ENCODE data around the gene DNM2. TPM values are rescaled to one million over a fixed set of nuclear protein-coding genes. Genes with fewer than 3 reads are reported as not detected.
"Not testable (repeated sequence)": the region's sequence is repeated elsewhere in the genome, so short reads cannot be mapped to it uniquely, and the experiment has no call there.

DNM2 gene
- total and polyA plus RNA-seq, 5 donors from 2014 or later, result 61.8 to 269 (median 63.1) TPM

- Histone ChIP-seq H3K9me3 (ENCODE audit: control insufficient read depth in 2 of 2, low read length in 2 of 2) (no peaks in the 10 kb centered on the region), H3K27ac (ENCODE audit: insufficient read depth, low read length, poor library complexity, severe bottlenecking) (no peak overlapping the region), H3K4me1 (ENCODE audit: control insufficient read depth, insufficient read depth, low read length, poor library complexity, severe bottlenecking) (peaks cover 7% of the 10 kb centered on the region), H3K4me3 (ENCODE audit: low read depth, low read length) (no peak overlapping the region), H3K36me3 (ENCODE audit: control insufficient read depth, insufficient read depth, low read length) (no peaks in the 10 kb centered on the region), H3K27me3 (ENCODE audit: control insufficient read depth, insufficient read depth, low read length) (no peaks in the 10 kb centered on the region)
- peak overlapping the region in 2 of 3 donors; percentile 15 to 36 for H3K27ac Mint-ChIP-seq
- H3K27me3 Mint-ChIP-seq, result no peaks in the 10 kb centered on the region
- peak; percentile 68 to 79 (median 69) for DNase-seq
- no peaks in the 10 kb centered on the region for H3K36me3 Mint-ChIP-seq
- H3K9me3 Mint-ChIP-seq, result no peaks in the 10 kb centered on the region
- peak overlapping the region in 3 of 4 donors; percentile 1 to 78 (median 40) for H3K4me3 Mint-ChIP-seq
- peaks cover 6 to 27% (median 16%) of the 10 kb centered on the region in 4 donors for H3K4me1 Mint-ChIP-seq
- peak; percentile 61 to 72 for ATAC-seq (ENCODE audit: low read depth in 2 of 2)
These were observed 146.6 kb downstream of the DNM2 start for GRCh38 chr19:10864538-10864899.

GRCh38 chr19:10866495-10866894, 148.6 kb downstream of the DNM2 start:
- no peaks in the 10 kb centered on the region for H3K27me3 Mint-ChIP-seq
- Histone ChIP-seq H3K36me3 (ENCODE audit: control insufficient read depth, insufficient read depth, low read length) (no peaks in the 10 kb centered on the region), H3K9me3 (ENCODE audit: control insufficient read depth in 2 of 2, low read length in 2 of 2) (no peaks in the 10 kb centered on the region), H3K27ac (ENCODE audit: insufficient read depth, low read length, poor library complexity, severe bottlenecking) (no peak overlapping the region), H3K4me3 (ENCODE audit: low read depth, low read length) (no peak overlapping the region), H3K27me3 (ENCODE audit: control insufficient read depth, insufficient read depth, low read length) (no peaks in the 10 kb centered on the region), H3K4me1 (ENCODE audit: control insufficient read depth, insufficient read depth, low read length, poor library complexity, severe bottlenecking) (peaks cover 12% of the 10 kb centered on the region)
- no peaks in the 10 kb centered on the region for H3K9me3 Mint-ChIP-seq
- H3K27ac Mint-ChIP-seq, result no peak overlapping the region
- H3K4me1 Mint-ChIP-seq, result peaks cover 6 to 36% (median 16%) of the 10 kb centered on the region in 4 donors
- ATAC-seq (ENCODE audit: low read depth in 2 of 2), result no peak
- no peak overlapping the region for H3K4me3 Mint-ChIP-seq
- no peaks in the 10 kb centered on the region for H3K36me3 Mint-ChIP-seq
- DNase-seq, result no peak

DNA sequence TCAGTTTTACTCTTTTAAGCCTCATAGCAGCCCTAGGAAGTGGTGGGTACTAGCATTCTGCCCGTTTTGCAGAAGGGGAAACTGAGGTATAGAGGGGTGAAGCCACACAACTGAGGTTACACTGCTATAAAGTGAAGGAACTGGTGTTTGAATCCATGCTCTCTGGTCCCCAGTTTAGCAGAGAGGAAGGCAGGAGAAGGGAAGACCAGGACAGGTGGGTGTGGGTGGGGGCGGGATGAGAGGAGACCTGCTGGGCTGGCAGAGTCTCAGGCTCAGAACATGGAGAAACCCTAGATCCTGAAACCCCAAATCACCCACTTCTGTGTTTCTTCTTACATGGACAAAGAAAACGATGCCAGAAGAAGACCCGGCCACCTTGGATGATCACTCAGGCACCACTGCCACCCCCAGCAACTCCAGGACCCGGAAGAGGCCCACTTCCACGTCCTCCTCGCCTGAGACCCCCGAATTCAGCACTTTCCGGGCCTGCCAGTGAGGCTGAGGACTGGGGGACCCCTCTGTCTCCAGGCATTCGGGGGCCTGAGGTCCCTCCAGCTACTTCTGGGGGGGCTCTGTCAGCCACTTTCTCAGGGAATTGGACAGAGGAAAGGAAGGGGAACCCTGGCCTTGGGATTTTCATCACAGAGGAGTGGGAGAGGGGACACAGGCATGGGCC, 151.1 kb downstream of the DNM2 start:
- H3K36me3 Mint-ChIP-seq, result no peaks in the 10 kb centered on the region
- peak overlapping the region in 2 of 4 donors; percentile 56 to 65 for H3K4me3 Mint-ChIP-seq
- no peak for DNase-seq
- H3K36me3 ChIP-seq (ENCODE audit: control insufficient read depth, insufficient read depth, low read length), result no peaks in the 10 kb centered on the region
- peaks cover 24% of the 10 kb centered on the region for H3K4me1 ChIP-seq (ENCODE audit: control insufficient read depth, insufficient read depth, low read length, poor library complexity, severe bottlenecking)
- no peaks in the 10 kb centered on the region for H3K9me3 Mint-ChIP-seq
- H3K27me3 ChIP-seq (ENCODE audit: control insufficient read depth, insufficient read depth, low read length), result no peaks in the 10 kb centered on the region
- peaks cover 8 to 42% (median 26%) of the 10 kb centered on the region in 4 donors for H3K4me1 Mint-ChIP-seq
- H3K27ac ChIP-seq (ENCODE audit: insufficient read depth, low read length, poor library complexity, severe bottlenecking), result no peak overlapping the region
- peaks cover 5% of the 10 kb centered on the region for H3K27me3 Mint-ChIP-seq
- H3K4me3 ChIP-seq (ENCODE audit: low read depth, low read length), result no peak overlapping the region
- ATAC-seq (ENCODE audit: low read depth in 2 of 2), result no peak
- H3K9me3 ChIP-seq (ENCODE audit: control insufficient read depth in 2 of 2, low read length in 2 of 2), result no peaks in the 10 kb centered on the region
- peak overlapping the region in 1 of 3 donors; percentile 73 for H3K27ac Mint-ChIP-seq

GRCh38 chr19:10869872-10870311, 152.0 kb downstream of the DNM2 start:
- Mint-ChIP-seq H3K27ac (peak overlapping the region in 1 of 3 donors; percentile 88), H3K4me1 (peaks cover 3 to 38% (median 21%) of the 10 kb centered on the region in 4 donors), H3K4me3 (peak overlapping the region; percentile 83 to 87 (median 84))
- H3K4me1 ChIP-seq (ENCODE audit: control insufficient read depth, insufficient read depth, low read length, poor library complexity, severe bottlenecking), result peaks cover 17% of the 10 kb centered on the region
- H3K27me3 ChIP-seq (ENCODE audit: control insufficient read depth, insufficient read depth, low read length); H3K9me3 ChIP-seq (ENCODE audit: control insufficient read depth in 2 of 2, low read length in 2 of 2); ATAC-seq (ENCODE audit: low read depth in 2 of 2); H3K9me3 Mint-ChIP-seq; H3K36me3 Mint-ChIP-seq; H3K27me3 Mint-ChIP-seq; H3K4me3 ChIP-seq (ENCODE audit: low read depth, low read length); H3K27ac ChIP-seq (ENCODE audit: insufficient read depth, low read length, poor library complexity, severe bottlenecking); DNase-seq; H3K36me3 ChIP-seq (ENCODE audit: control insufficient read depth, insufficient read depth, low read length): not testable (repeated sequence)

DNA sequence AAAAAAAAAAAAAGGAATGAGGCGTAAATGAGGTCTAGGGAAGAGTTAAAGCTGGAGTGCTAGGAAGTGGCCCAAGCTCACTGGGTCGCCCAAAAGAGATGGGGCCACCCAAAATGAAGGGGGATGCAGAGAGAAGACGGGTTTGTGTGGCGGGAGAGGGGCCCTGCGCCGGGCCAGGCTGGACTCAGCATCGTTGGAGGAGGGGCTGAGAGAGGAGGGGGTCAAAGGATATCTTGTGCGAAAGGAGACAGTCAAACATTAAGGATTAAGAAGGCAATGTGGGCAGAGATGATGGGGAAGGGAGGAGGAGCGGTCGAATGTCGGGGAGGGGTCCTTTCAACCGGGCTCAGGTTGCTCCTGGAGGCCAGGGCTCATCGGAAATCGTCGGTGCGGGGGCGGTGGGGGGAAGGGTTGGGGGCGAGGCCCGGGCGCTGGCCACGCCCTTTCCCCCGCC, 152.6 kb downstream of the DNM2 start:
- DNase-seq (no peak), ATAC-seq (ENCODE audit: low read depth in 2 of 2) (no peak)
- Mint-ChIP-seq H3K4me1 (peaks cover 3 to 39% (median 21%) of the 10 kb centered on the region in 4 donors), H3K4me3 (peak overlapping the region; percentile 83 to 87 (median 84)), H3K9me3 (no peaks in the 10 kb centered on the region), H3K27ac (peak overlapping the region; percentile 82 to 88 (median 83)), H3K27me3 (peaks cover 5% of the 10 kb centered on the region), H3K36me3 (no peaks in the 10 kb centered on the region)
- Histone ChIP-seq H3K36me3 (ENCODE audit: control insufficient read depth, insufficient read depth, low read length) (no peaks in the 10 kb centered on the region), H3K27me3 (ENCODE audit: control insufficient read depth, insufficient read depth, low read length) (no peaks in the 10 kb centered on the region), H3K4me1 (ENCODE audit: control insufficient read depth, insufficient read depth, low read length, poor library complexity, severe bottlenecking) (peaks cover 17% of the 10 kb centered on the region), H3K9me3 (ENCODE audit: control insufficient read depth in 2 of 2, low read length in 2 of 2) (no peaks in the 10 kb centered on the region), H3K4me3 (ENCODE audit: low read depth, low read length) (peak overlapping the region; percentile 55), H3K27ac (ENCODE audit: insufficient read depth, low read length, poor library complexity, severe bottlenecking) (peak overlapping the region; percentile 70)

DNA sequence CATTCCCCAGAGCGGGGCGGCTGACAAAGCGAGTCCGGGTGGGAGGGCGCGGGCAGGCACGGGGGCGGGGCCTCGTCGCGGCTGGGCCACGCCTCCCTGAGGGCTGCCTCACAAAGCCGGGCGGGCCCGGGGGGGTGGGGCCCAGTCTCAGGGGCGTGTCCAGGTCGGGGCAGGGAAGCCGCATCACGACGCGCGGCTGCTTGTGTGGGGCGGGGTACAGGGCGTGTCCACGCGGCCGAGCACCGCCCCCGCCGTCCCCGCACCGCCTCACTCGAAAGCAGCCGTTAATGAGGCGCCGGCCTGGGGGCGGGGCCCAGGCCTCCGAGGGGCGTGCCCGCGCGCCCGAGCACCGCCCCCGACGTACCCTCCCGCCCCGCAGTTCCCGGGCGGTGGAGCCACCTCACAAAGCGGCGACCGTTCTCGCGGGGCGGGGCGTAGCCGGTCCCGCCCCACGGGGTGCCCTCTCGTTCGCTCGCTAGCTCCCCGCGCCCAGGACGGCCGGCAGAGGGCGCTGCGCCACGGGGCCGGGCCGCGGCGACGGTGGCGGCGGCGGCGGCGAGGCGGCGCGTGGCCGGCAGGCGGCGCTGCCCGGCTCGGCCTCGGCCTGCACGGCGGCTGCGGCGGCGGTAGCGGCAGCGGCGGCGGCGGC, 153.2 kb downstream of the DNM2 start, which contains the start of gene CARM1:
Gene CARM1, plus strand, starts transcription at position 599 of the 649 bp plus-strand sequence. CDS start 150 bp downstream, outside the sequence.
- no peaks in the 10 kb centered on the region for H3K27me3 ChIP-seq (ENCODE audit: control insufficient read depth, insufficient read depth, low read length)
- peaks cover 17% of the 10 kb centered on the region for H3K4me1 ChIP-seq (ENCODE audit: control insufficient read depth, insufficient read depth, low read length, poor library complexity, severe bottlenecking)
- Mint-ChIP-seq H3K9me3 (no peaks in the 10 kb centered on the region), H3K4me3 (peak within 1 kb of the TSS; percentile 83 to 98 (median 90)), H3K27ac (peak within 1 kb of the TSS; percentile 82 to 88 (median 84)), H3K36me3 (no peaks in the 10 kb centered on the region), H3K4me1 (peaks cover 3 to 39% (median 21%) of the 10 kb centered on the region in 4 donors), H3K27me3 (peaks cover 5% of the 10 kb centered on the region)
- peak; percentile 85 to 86 for ATAC-seq (ENCODE audit: low read depth in 2 of 2)
- H3K4me3 ChIP-seq (ENCODE audit: low read depth, low read length), result peak within 1 kb of the TSS; percentile 64
- DNase-seq, result peak; percentile 97 to 99 (median 99)
- peak within 1 kb of the TSS; percentile 70 for H3K27ac ChIP-seq (ENCODE audit: insufficient read depth, low read length, poor library complexity, severe bottlenecking)
- H3K9me3 ChIP-seq (ENCODE audit: control insufficient read depth in 2 of 2, low read length in 2 of 2), result no peaks in the 10 kb centered on the region
- H3K36me3 ChIP-seq (ENCODE audit: control insufficient read depth, insufficient read depth, low read length), result no peaks in the 10 kb centered on the region

- peak in 2 of 3 donors; percentile 24 to 39 for DNase-seq
- H3K4me1 ChIP-seq (ENCODE audit: control insufficient read depth, insufficient read depth, low read length, poor library complexity, severe bottlenecking), result peaks cover 17% of the 10 kb centered on the region
- Mint-ChIP-seq H3K36me3 (no peaks in the 10 kb centered on the region), H3K4me1 (peaks cover 3 to 43% (median 21%) of the 10 kb centered on the region in 4 donors), H3K27ac (peak overlapping the region in 1 of 3 donors; percentile 84), H3K27me3 (peaks cover 5% of the 10 kb centered on the region), H3K4me3 (peak overlapping the region; percentile 83 to 98 (median 88)), H3K9me3 (no peaks in the 10 kb centered on the region)
- no peaks in the 10 kb centered on the region for H3K9me3 ChIP-seq (ENCODE audit: control insufficient read depth in 2 of 2, low read length in 2 of 2)
- no peak overlapping the region for H3K27ac ChIP-seq (ENCODE audit: insufficient read depth, low read length, poor library complexity, severe bottlenecking)
- peak overlapping the region; percentile 64 for H3K4me3 ChIP-seq (ENCODE audit: low read depth, low read length)
- H3K36me3 ChIP-seq (ENCODE audit: control insufficient read depth, insufficient read depth, low read length), result no peaks in the 10 kb centered on the region
- H3K27me3 ChIP-seq (ENCODE audit: control insufficient read depth, insufficient read depth, low read length), result no peaks in the 10 kb centered on the region
- ATAC-seq (ENCODE audit: low read depth in 2 of 2), result no peak
These were observed 154.0 kb downstream of the DNM2 start for GRCh38 chr19:10871711-10872545.

All from CD4-positive, CD25-positive, alpha-beta regulatory T cell (primary cell).